Stimulated activated CD4-positive, alpha-beta T cell treated with anti-CD3 and anti-CD28 coated beads, Interleukin-2, amount 100 ng/mL, for 48 hours (primary cell): Measurements from ENCODE around the gene TMEM169.

Experiments
- DNase-seq, 2 donors: peaks; one replicate each; pipeline ENCODE4 v3.0.0-alpha.2; 2020

The TMEM169 gene, protein sequence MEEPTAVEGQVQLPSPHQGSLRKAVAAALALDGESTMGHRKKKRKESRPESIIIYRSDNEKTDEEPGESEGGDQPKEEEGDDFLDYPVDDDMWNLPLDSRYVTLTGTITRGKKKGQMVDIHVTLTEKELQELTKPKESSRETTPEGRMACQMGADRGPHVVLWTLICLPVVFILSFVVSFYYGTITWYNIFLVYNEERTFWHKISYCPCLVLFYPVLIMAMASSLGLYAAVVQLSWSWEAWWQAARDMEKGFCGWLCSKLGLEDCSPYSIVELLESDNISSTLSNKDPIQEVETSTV

DNA sequence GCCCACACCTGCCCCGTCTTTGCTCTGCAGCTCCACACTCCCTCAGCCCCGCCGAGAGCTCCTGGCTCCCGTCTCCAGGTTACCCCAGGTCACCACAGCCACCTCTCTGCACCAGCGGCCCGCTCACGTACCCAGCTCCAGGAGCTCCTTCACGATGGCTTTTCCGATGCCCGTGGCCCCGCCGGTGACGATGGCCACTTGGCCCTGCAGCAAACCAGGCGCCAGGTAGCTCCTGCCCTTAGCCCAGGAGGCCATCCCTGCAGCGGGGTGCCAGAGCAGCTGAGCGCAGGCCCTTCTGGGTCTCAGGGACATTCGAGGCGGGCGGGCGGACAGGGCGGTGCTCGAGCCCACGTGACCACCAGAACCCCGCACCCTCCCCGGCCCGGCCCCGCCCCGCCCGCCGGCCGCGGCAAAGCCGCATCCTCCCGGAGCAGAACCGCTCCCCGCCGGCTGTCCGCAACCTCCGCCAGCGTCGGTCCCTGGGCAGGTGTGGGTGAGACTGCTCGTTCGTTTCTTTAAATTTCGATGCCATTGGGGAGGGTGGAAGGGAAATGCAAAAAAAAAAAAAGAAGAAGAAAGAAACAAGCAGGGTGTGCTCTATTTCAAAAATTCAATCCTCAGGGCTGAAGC lies at the start of gene TMEM169, which contains the start of gene PECR:
TMEM169 (plus strand) TSS at position 433 of the 630 bp plus-strand sequence. CDS start 14,045 bp downstream, outside the sequence.
PECR (minus strand) TSS at position 323 of the 630 bp plus-strand sequence; CDS start at position 255, 68 bp downstream.
- peak; percentile 67 to 73 for DNase-seq

DNA sequence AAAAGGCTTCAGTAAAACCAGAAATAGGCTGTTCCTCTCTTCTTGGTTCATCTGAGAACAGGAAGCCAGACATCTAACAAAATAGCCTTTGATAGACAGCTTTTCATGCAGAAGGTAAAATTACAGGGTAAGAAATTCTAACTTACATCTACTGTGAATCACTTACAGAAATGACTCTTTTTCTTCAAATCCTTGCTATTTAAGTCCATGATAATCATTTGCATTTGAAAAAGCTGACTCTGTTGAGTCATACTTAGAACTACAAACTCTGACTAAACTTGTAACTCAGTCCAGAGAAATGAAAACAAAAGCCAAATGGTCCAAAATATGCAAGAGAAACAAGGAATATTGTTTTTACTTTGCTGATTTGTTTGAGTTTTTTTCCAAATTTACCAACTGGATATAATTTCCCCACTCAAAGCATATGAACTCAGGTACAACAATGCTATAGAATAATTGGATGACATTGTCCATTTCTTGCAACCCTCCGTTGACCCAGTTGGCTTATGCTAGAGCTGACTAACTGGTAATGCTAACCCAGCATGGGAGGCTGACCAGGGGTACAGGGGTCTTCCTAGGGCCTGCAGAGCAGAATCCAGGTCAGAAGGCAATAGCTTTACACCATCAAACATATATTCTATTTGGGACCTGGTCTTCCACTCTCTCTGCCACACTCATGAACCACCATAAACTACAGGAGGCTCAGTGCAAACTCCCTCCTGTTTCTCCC lies 49.6 kb upstream of the TMEM169 start:
- no peak for DNase-seq

DNA sequence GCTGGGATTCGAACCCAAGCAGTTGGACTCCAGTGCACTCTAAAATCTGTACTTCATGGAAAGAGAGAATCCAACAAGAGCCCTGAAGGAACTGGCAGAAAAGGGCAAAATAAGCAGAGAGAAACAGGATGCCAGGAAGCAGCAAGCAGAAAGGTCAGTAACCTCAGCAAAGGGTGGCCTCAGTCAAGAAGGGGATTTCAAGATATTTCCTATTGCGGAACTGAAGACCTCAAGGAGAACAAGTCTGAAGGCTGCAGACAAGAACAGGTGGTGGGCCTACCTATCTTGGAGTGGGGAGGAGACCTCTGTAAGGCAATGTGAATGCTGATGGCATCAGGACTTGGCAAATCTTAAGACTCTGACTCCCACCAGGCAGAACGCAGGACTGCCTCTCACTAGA lies 48.3 kb upstream of the TMEM169 start:
- DNase-seq, result no peak

- DNase-seq, result peak; percentile 86 to 88
Measured at GRCh38 chr2:216034065-216034464, 47.7 kb upstream of the TMEM169 start.

DNA sequence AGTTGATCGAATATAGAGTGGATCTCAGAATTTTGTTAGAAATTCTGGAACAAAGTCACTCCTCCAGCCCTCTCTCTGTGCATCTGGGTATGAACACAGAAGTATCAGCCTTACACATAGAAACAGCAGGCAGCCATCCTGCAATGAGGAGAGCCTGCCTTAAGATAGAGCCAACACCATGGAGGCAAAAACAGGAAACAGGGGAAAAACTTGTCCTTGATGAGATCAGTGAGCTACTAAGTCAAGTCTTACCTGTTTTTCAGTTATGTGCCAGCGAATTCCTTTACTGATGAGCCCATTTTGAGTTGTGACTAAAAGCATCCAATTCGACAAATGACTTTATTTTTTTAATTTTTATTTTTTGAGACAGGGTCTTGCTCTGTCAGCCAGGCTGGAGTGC lies 41.8 kb upstream of the TMEM169 start:
- DNase-seq, result no peak

- no peak for DNase-seq
Measured at GRCh38 chr2:216041438-216041837, 40.3 kb upstream of the TMEM169 start.

DNA sequence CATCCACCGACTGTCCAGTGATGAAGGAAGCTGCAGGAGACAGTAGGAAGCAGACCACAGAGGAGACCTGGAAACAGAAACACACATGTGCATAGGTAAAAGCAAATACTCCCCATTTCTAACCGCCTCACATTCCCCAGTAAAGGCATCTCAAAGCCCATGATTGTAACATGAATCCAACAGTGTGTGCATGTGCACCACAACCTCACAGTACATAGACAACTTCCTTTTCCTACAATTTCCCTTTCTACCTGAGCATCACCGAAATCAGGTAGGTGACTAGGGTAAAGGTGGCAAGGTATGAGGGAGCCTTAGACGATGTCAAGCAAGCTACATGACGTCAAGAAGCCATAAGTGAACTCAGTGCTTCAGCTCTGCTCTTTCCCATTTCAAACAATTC lies 37.8 kb upstream of the TMEM169 start:
- DNase-seq, result no peak

DNA sequence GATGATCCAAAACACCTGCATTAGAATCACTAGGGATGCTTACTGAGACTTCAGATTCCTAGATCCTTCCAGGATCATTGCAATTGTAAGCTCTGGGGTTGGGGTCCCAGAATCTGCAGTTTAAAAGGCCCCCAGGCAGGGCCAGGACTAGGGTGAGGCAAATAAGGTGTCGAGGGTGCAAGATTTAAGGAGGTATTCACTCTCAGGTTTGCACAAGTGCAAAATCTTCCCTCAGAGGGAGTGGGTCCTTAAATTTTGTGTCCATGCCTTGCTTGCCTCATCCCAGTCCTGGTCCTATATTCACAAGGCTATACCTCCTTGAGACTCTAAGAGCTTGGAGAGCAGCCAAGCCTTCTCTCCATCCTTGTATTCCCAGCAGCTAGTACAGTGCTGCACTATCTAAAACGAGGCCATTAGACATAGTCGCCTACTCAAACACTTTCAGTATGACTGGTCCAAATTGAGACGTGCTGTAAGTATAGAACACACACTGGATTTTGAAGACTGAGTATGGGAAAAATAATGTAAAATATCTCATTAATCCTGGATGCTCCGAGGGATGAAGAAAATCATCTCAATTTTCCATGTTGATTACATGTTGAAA lies 36.7 kb upstream of the TMEM169 start:
- no peak for DNase-seq

- no peak for DNase-seq
Measured at GRCh38 chr2:216047397-216047796, 34.3 kb upstream of the TMEM169 start.

GRCh38 chr2:216049452-216049851 lies 32.3 kb upstream of the TMEM169 start:
- no peak for DNase-seq

DNA sequence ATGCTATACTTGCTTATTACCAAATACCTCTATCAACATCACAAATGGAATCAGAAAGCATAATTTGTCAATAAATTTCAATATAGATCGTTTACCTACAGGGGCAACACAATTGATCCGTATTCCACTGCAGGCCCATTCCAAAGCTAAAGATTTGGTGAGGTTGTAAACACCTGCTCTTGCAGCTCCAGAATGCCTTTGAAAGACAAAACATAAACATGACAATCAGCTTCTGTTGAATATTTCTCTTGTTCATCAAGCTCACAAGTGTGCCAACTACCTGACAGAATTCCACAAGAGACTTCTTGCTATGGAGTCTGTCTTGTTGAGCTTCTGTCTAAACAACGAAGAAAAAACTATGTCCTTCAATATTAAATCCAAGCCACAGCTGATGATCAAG lies 30.4 kb upstream of the TMEM169 start:
- no peak for DNase-seq

DNA sequence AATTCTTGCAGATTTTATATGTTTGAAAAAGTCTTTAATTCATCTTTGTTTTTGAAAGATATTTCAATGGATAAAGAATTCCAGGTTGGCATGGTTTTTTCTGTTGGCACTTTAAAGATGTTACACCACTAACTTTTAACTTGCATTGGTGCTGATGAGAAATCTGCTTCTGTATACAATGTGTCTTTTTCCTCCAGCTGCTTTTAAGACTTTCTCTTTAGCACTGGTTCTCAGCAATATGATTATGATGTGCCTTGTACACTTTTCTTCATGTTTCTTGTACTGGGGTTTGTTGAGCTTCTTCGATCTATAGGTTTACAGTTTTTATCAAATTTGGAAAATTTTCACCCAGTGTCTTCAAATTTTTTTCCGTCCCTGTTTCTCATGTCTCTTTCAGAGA lies 29.3 kb upstream of the TMEM169 start:
- DNase-seq, result no peak

GRCh38 chr2:216055680-216056079 lies 26.0 kb upstream of the TMEM169 start:
- no peak for DNase-seq

DNA sequence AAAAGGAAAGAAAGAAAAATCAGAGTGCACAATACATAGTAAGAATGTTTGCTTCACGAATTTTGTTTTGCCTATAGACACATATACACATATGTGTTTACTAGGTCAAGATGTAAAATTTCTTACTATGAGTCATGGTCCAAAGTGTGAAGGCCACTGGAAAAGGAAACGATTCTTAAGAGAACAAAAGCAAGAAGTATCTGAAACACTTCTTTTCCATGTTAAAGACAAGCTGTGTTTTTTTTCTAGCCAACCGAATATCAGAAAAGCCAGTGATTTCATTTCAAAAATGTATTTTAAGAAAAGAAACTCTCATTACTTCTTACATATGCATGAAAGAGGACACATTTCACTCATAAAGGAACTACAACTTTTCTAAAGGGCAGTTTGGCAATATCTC lies 25.0 kb upstream of the TMEM169 start:
- DNase-seq, result no peak

- DNase-seq, result peak; percentile 23 to 45
Measured at GRCh38 chr2:216057688-216058193, 24.0 kb upstream of the TMEM169 start.

- no peak for DNase-seq
Measured at GRCh38 chr2:216059233-216059834, 22.4 kb upstream of the TMEM169 start.

- no peak for DNase-seq
Measured at GRCh38 chr2:216064014-216064630, 17.6 kb upstream of the TMEM169 start.

DNA sequence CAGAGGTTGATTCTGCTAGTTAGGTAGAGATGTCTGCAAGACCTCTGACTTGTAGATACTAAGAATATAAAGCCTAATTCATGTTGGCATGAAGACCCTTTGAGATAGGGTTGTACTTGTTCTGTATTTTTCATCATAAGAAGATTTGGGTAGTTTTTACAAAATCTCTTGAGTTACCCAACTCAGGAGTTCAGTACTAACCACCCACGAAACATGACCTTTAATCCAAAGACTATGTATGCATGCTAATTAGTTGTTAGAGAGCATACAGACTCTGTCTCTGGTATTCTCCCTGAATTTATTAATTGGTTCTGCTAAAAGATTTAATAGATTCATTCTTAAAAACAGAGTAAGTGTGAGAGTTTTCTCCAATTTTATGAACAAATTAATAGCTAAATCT lies 17.1 kb upstream of the TMEM169 start:
- no peak for DNase-seq

DNA sequence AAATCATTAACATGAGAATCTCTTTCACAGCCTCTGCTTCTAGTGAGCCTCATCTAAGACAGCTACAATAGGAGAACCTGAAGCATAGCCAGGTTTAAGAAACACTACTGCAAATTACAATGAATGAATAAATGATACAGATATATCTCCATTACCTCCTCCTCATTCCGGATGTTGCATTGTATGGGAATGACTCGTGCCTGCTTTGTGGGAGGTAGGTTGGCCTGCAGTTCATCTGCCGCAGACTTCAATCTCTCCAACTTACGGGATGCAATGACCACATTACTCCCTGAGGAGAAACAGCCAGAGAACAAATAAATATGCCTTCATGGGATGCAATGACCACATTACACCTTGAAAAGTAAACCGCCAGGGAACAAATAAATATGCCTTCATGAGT lies 15.5 kb upstream of the TMEM169 start:
- DNase-seq, result no peak

- no peak for DNase-seq
Measured at GRCh38 chr2:216069028-216069427, 12.7 kb upstream of the TMEM169 start.

DNA sequence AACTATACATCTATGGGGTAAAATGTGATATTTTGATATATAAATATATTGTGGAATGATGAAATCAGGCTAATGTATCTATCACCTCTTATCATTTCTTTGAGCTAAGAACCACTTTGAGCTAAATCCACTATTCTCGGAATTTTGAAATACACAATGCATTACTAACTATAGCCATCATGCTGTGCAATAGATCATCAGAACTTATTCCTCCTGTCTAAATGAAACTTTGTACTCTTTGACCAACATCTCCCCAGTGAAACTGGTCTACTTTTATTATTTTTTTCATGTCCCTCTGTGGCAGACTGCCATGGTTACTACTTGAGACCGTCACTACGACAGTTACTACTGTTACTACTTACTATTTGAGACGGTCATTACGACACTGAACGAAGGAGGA lies 11.5 kb upstream of the TMEM169 start:
- DNase-seq, result no peak

- no peak for DNase-seq
Measured at GRCh38 chr2:216071111-216071851, 10.4 kb upstream of the TMEM169 start.
